Neural crest cell (in vitro differentiated cells): Measurements from ENCODE around the gene CNGB1. TPM values are rescaled to one million over a fixed set of nuclear protein-coding genes. Genes with fewer than 3 reads are reported as not detected.
A peak's percentile ranks its signal among the peaks of the same experiment; 100 is the strongest.
"Not testable (repeated sequence)": the region's sequence is repeated elsewhere in the genome, so short reads cannot be mapped to it uniquely, and the experiment has no call there.

Experiments
- DNase-seq: peaks from one replicate; pipeline ENCODE4 v3.0.0; 2021; ENCODE audit warnings: low read depth, mixed read lengths, low spot score
- H3K27ac Mint-ChIP-seq: one replicate; pipeline ENCODE4 v1.8.0; 2021; ENCODE audit warnings: mild to moderate bottlenecking, mixed read lengths; ENCODE audit not compliant: unreplicated experiment
- H3K27me3 Mint-ChIP-seq: 2 replicates; pipeline ENCODE4 v1.8.0; 2021; ENCODE audit warnings: low read depth, mild to moderate bottlenecking, mixed read lengths
- H3K36me3 Mint-ChIP-seq: 2 replicates; pipeline ENCODE4 v1.8.0; 2021; ENCODE audit warnings: low read depth, mild to moderate bottlenecking, mixed read lengths
- H3K4me1 Mint-ChIP-seq: 2 replicates; pipeline ENCODE4 v1.8.0; 2021; ENCODE audit warnings: mixed read lengths
- H3K4me3 Mint-ChIP-seq: one replicate; pipeline ENCODE4 v1.8.0; 2021; ENCODE audit warnings: mild to moderate bottlenecking, mixed read lengths
- H3K9me3 Mint-ChIP-seq: 2 replicates; pipeline ENCODE4 v1.8.0; 2021; ENCODE audit warnings: mixed read lengths
- total RNA-seq: library from RNA; stranded (reverse); gene quantifications from 2 replicates; pipeline ENCODE4 v1.2.1, GENCODE V29; 2021
- TF ChIP-seq, protein P1 (sequence below): fragments of 200-600 bp; sonication (generic); conservative IDR thresholded peaks from 2 replicates; pipeline ENCODE4 v1.5.0; 2021; ENCODE audit warnings: antibody characterized with exemption, mild to moderate bottlenecking

CNGB1 gene
- total RNA-seq, 1 donor from 2014 or later: 0.21 TPM

GRCh38 chr16:57985204-57986181, 14.6 kb upstream of the CNGB1 start:
- Mint-ChIP-seq H3K27ac (peak overlapping the region; percentile 50), H3K4me3 (peak overlapping the region; percentile 92), H3K4me1 (peaks cover 8% of the 10 kb centered on the region), H3K27me3 (peaks cover 52% of the 10 kb centered on the region), H3K9me3 (no peaks in the 10 kb centered on the region), H3K36me3 (no peaks in the 10 kb centered on the region)
- DNase-seq: no peak
- TF ChIP-seq, protein P1, sequence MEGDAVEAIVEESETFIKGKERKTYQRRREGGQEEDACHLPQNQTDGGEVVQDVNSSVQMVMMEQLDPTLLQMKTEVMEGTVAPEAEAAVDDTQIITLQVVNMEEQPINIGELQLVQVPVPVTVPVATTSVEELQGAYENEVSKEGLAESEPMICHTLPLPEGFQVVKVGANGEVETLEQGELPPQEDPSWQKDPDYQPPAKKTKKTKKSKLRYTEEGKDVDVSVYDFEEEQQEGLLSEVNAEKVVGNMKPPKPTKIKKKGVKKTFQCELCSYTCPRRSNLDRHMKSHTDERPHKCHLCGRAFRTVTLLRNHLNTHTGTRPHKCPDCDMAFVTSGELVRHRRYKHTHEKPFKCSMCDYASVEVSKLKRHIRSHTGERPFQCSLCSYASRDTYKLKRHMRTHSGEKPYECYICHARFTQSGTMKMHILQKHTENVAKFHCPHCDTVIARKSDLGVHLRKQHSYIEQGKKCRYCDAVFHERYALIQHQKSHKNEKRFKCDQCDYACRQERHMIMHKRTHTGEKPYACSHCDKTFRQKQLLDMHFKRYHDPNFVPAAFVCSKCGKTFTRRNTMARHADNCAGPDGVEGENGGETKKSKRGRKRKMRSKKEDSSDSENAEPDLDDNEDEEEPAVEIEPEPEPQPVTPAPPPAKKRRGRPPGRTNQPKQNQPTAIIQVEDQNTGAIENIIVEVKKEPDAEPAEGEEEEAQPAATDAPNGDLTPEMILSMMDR: no peak

GRCh38 chr16:57984443-57985203, 13.7 kb upstream of the CNGB1 start:
- peaks cover 54% of the 10 kb centered on the region for H3K27me3 Mint-ChIP-seq
- H3K9me3 Mint-ChIP-seq: no peaks in the 10 kb centered on the region
- H3K4me1 Mint-ChIP-seq: peaks cover 8% of the 10 kb centered on the region
- peak overlapping the region; percentile 50 for H3K27ac Mint-ChIP-seq
- TF ChIP-seq, protein P1: no peak
- H3K4me3 Mint-ChIP-seq: peak overlapping the region; percentile 92
- peak; percentile 96 for DNase-seq
- no peaks in the 10 kb centered on the region for H3K36me3 Mint-ChIP-seq

DNA sequence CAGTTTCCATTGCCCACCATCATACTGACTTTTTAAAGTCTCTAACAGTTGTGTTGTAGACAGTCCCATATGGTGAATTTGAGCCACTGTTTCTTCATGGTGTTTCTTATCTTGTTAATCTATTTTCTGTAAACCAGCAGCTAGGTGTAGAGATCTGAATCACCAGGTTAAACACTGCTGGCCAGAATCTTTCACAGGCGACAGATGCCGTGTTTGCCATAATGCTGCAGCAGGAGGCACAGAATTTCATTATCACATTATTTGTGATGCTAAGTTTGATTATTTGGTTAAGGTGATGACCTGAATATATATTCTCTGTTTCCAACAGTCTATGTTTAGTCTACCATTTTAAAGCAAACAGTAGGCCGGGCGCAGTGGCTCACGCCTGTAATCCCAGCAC, 11.5 kb upstream of the CNGB1 start:
- Mint-ChIP-seq H3K4me3 (no peak overlapping the region), H3K27me3 (peaks cover 42% of the 10 kb centered on the region), H3K4me1 (peaks cover 8% of the 10 kb centered on the region), H3K36me3 (no peaks in the 10 kb centered on the region), H3K9me3 (no peaks in the 10 kb centered on the region), H3K27ac (no peak overlapping the region)
- DNase-seq: no peak
- TF ChIP-seq, protein P1: no peak

GRCh38 chr16:57981636-57982035, 10.7 kb upstream of the CNGB1 start:
- DNase-seq: no peak
- peaks cover 35% of the 10 kb centered on the region for H3K27me3 Mint-ChIP-seq
- no peak overlapping the region for H3K4me3 Mint-ChIP-seq
- peaks cover 8% of the 10 kb centered on the region for H3K4me1 Mint-ChIP-seq
- H3K27ac Mint-ChIP-seq: no peak overlapping the region
- no peaks in the 10 kb centered on the region for H3K36me3 Mint-ChIP-seq
- TF ChIP-seq, protein P1: no peak
- H3K9me3 Mint-ChIP-seq: no peaks in the 10 kb centered on the region

DNA sequence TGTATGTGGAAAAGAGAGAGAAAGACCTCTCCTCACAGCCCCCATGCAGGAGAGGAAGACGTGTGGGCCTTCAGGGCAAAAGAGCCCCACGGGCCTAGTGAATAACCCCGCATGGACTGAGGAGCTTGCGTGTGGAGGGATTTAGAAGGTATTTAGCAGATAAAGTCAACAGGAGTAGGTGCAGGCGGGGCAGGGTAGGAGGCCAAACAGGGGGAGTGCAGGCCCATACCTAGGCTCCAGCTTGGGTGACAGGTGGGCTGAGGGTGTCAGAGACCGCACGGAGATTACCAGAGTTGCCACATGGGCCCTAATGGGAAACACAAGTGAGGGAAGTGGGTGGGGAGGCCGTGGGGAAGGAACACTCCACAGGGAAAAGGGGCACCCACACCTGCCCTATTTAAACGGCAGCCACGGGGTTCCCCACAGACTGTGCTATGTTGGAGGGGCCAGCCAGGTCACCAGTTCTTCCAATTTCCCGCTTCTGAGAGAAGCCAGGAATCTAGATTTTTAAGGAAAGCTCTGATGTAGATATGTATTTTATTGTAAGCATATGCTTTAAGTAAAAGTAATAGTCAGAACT, 8.2 kb upstream of the CNGB1 start:
- H3K27ac Mint-ChIP-seq: peak overlapping the region; percentile 12
- H3K9me3 Mint-ChIP-seq: no peaks in the 10 kb centered on the region
- H3K4me1 Mint-ChIP-seq: peaks cover 9% of the 10 kb centered on the region
- H3K4me3 Mint-ChIP-seq: no peak overlapping the region
- no peak for DNase-seq
- peaks cover 10% of the 10 kb centered on the region for H3K27me3 Mint-ChIP-seq
- TF ChIP-seq, protein P1: no peak
- H3K36me3 Mint-ChIP-seq: no peaks in the 10 kb centered on the region

- not testable (repeated sequence) for H3K27me3 Mint-ChIP-seq, DNase-seq, H3K4me1 Mint-ChIP-seq, H3K27ac Mint-ChIP-seq, H3K36me3 Mint-ChIP-seq, H3K4me3 Mint-ChIP-seq, H3K9me3 Mint-ChIP-seq
Measured at GRCh38 chr16:57978070-57978465, 7.1 kb upstream of the CNGB1 start.
